GM19395 (cell line): Measurements from ENCODE around the gene RXFP4.
"Not testable (repeated sequence)": the region's sequence is repeated elsewhere in the genome, so short reads cannot be mapped to it uniquely, and the experiment has no call there.

Source experiments
- ATAC-seq: cut with Tn5 transposase; IDR thresholded peaks from one replicate; pipeline ENCODE4 v1.9.1; 2021; ENCODE audit warnings: mild to moderate bottlenecking, moderate library complexity; ENCODE audit not compliant: unreplicated experiment

RXFP4 gene

GRCh38 chr1:155929057-155929456 lies 12.4 kb upstream of the RXFP4 start:
- no peak for ATAC-seq

- ATAC-seq, result not testable (repeated sequence)
Measured at GRCh38 chr1:155930725-155931124, 10.7 kb upstream of the RXFP4 start.

GRCh38 chr1:155931332-155932038 lies 10.0 kb upstream of the RXFP4 start:
- no peak for ATAC-seq

- no peak for ATAC-seq
Measured at GRCh38 chr1:155932081-155932480, 9.4 kb upstream of the RXFP4 start.

- no peak for ATAC-seq
Measured at GRCh38 chr1:155932487-155932886, 9.0 kb upstream of the RXFP4 start.

- no peak for ATAC-seq
Measured at GRCh38 chr1:155933591-155934096, 7.8 kb upstream of the RXFP4 start.

GRCh38 chr1:155934097-155934935 lies 7.1 kb upstream of the RXFP4 start, which contains the start of gene KHDC4:
KHDC4 (minus strand) TSS chr1:155934413; CDS start chr1:155934373, 40 bp downstream.
- peak; percentile 90 for ATAC-seq

- no peak for ATAC-seq
Measured at GRCh38 chr1:155934936-155935590, 6.4 kb upstream of the RXFP4 start.

GRCh38 chr1:155938220-155938627 lies 3.2 kb upstream of the RXFP4 start:
- no peak for ATAC-seq

GRCh38 chr1:155940482-155940992 lies 901 bp upstream of the RXFP4 start:
- no peak for ATAC-seq

GRCh38 chr1:155941845-155942531 lies 550 bp downstream of the RXFP4 start:
- no peak for ATAC-seq

- ATAC-seq, result no peak
Measured at GRCh38 chr1:155942578-155943141, 1.2 kb downstream of the RXFP4 start.

GRCh38 chr1:155944444-155944799 lies 3.0 kb downstream of the RXFP4 start:
- ATAC-seq, result no peak

GRCh38 chr1:155946633-155947219 lies 5.3 kb downstream of the RXFP4 start:
- peak; percentile 7 for ATAC-seq

GRCh38 chr1:155947292-155947691 lies 5.9 kb downstream of the RXFP4 start:
- ATAC-seq, result no peak

- ATAC-seq, result no peak
Measured at GRCh38 chr1:155947741-155948140, 6.3 kb downstream of the RXFP4 start.

GRCh38 chr1:155950829-155951228 lies 9.4 kb downstream of the RXFP4 start:
- no peak for ATAC-seq

- ATAC-seq, result no peak
Measured at GRCh38 chr1:155951753-155952504, 10.5 kb downstream of the RXFP4 start.

GRCh38 chr1:155952505-155952890 lies 11.1 kb downstream of the RXFP4 start:
- no peak for ATAC-seq
